Breast epithelium (tissue), 4 donors: ENCODE data around the gene AHNAK. TPM values are rescaled to one million over a fixed set of nuclear protein-coding genes. Genes with fewer than 3 reads are reported as not detected.

Experiments
- DNase-seq, 2 donors: peaks; one replicate each; pipeline ENCODE4 v3.0.0-alpha.2; 2019; ENCODE audit warnings: low spot score in 2 of 2
- H3K27ac ChIP-seq, 2 donors: fragments of 200-600 bp; sonication (generic) in 1 of 2; one replicate each; pipeline ENCODE4 v1.5.1; 2016 to 2019; ENCODE audit warnings: mild to moderate bottlenecking in 1 of 2
- H3K27me3 ChIP-seq, 2 donors: fragments of 200-600 bp; sonication (generic) in 1 of 2; one replicate each; pipeline versions ENCODE4 v1.5.1 to v1.6.0; 2017 to 2019; ENCODE audit warnings: control low read depth in 1 of 2, mild to moderate bottlenecking in 1 of 2
- H3K36me3 ChIP-seq: fragments of 200-600 bp; one replicate; pipeline ENCODE4 v1.5.1; 2019
- H3K4me1 ChIP-seq, 2 donors: fragments of 200-600 bp; sonication (generic); one replicate each; pipeline ENCODE4 v1.5.1; 2016 to 2019; ENCODE audit warnings: control low read depth in 1 of 2
- H3K4me3 ChIP-seq, 3 donors: fragments of 200-600 bp; sonication (generic); 1 replicate in 2 of 3; 2 replicates in 1 of 3; pipeline ENCODE4 v1.5.1; 2016 to 2019; ENCODE audit warnings: mild to moderate bottlenecking in 3 of 3, moderate library complexity in 2 of 3
- H3K9me3 ChIP-seq, 2 donors: fragments of 200-600 bp; sonication (generic) in 1 of 2; one replicate each; pipeline ENCODE4 v1.5.1; 2016 to 2019; ENCODE audit warnings: control low read depth in 1 of 2
- CTCF ChIP-seq, 3 donors: fragments of 450-650 bp; IDR thresholded peaks; one replicate each; pipeline ENCODE4 v1.5.1; 2016 to 2017; ENCODE audit warnings: antibody characterized with exemption in 3 of 3, mild to moderate bottlenecking in 3 of 3, moderate library complexity in 3 of 3
- POLR2A ChIP-seq: fragments of 450-650 bp; IDR thresholded peaks from one replicate; pipeline ENCODE4 v1.6.1; 2016; ENCODE audit warnings: antibody characterized with exemption, mild to moderate bottlenecking, moderate library complexity
- POLR2AphosphoS5 ChIP-seq, 3 donors: sonication (generic); formaldehyde crosslinking; IDR thresholded peaks; one replicate each; pipeline ENCODE4 v1.6.1; 2017; ENCODE audit warnings: antibody characterized with exemption in 3 of 3
- intact Hi-C: fragments of 100-400 bp; cut with DNase I; formaldehyde crosslinking; loops from one replicate; pipeline ENCODE4 v1.15.1; 2023; ENCODE audit warnings: low total_unique reads
- total RNA-seq, 3 donors: library from RNA; depleted of rRNA; stranded (reverse); fragments of >200 nt; gene quantifications; one replicate each; pipeline ENCODE4 v1.1.0, GENCODE V29; 2016

The AHNAK gene
- 1,000 to 10,000 TPM in 2 of 3 donors, 100 to 1,000 TPM in 1; 636 to 1,393 (median 1,040) TPM for total RNA-seq

GRCh38 chr11:62546244-62546928, at the start of gene AHNAK:
TSS of gene AHNAK (minus strand) at chr11:62546806. CDS start at chr11:62536098, 10,708 bp downstream.
- Histone ChIP-seq H3K27me3 (no peaks in the 10 kb centered on the region), H3K4me1 (peaks cover 13 to 32% of the 10 kb centered on the region in 2 donors), H3K27ac (peak within 1 kb of the TSS; percentile 96 to 99), H3K4me3 (peak within 1 kb of the TSS; percentile 98 to 100 (median 98)), H3K9me3 (no peaks in the 10 kb centered on the region), H3K36me3 (no peaks in the 10 kb centered on the region)
- DNase-seq: peak; percentile 89 to 93
- intact Hi-C loops: loop anchor here (10.0 kb wide), 1 partner anchor 122 kb away; no protein-coding TSS in a partner anchor
- peak; percentile 71 to 93 (median 87) for TF ChIP-seq POLR2AphosphoS5 (IDR thresholded peaks at IDR 0.05)
- TF ChIP-seq CTCF (IDR thresholded peaks at IDR 0.05): peak in 1 of 3 donors; percentile 5
- no peak for TF ChIP-seq POLR2A

- peaks cover 15% of the 10 kb centered on the region for H3K36me3 ChIP-seq
- no peaks in the 10 kb centered on the region for H3K9me3 ChIP-seq
- DNase-seq: no peak
- H3K4me3 ChIP-seq: no peak overlapping the region
- no peak overlapping the region for H3K27ac ChIP-seq
- TF ChIP-seq POLR2AphosphoS5 (IDR thresholded peaks at IDR 0.05) (no peak), CTCF (IDR thresholded peaks at IDR 0.05) (no peak), POLR2A (no peak)
- peaks cover 3 to 23% of the 10 kb centered on the region in 2 donors for H3K4me1 ChIP-seq
- intact Hi-C loops: no loop called here
- no peaks in the 10 kb centered on the region for H3K27me3 ChIP-seq
Measured at GRCh38 chr11:62595124-62595523, 48.5 kb upstream of the AHNAK start.

- Histone ChIP-seq H3K4me3 (no peak overlapping the region), H3K4me1 (peaks cover 0 to 20% of the 10 kb centered on the region in 2 donors), H3K9me3 (no peaks in the 10 kb centered on the region), H3K27ac (peak overlapping the region in 1 of 2 donors; percentile 48), H3K36me3 (peaks cover 15% of the 10 kb centered on the region), H3K27me3 (no peaks in the 10 kb centered on the region)
- intact Hi-C loops: no loop called here
- TF ChIP-seq POLR2AphosphoS5 (IDR thresholded peaks at IDR 0.05): peak in 2 of 3 donors; percentile 20 to 32
- no peak for TF ChIP-seq POLR2A
- TF ChIP-seq CTCF (IDR thresholded peaks at IDR 0.05): peak in 2 of 3 donors; percentile 26 to 41
- peak in 1 of 2 donors; percentile 73 for DNase-seq
Measured at GRCh38 chr11:62593434-62594044, 46.9 kb upstream of the AHNAK start.

GRCh38 chr11:62592989-62593421, 46.4 kb upstream of the AHNAK start:
- TF ChIP-seq CTCF (IDR thresholded peaks at IDR 0.05) (no peak), POLR2AphosphoS5 (IDR thresholded peaks at IDR 0.05) (no peak), POLR2A (no peak)
- H3K27ac ChIP-seq: peak overlapping the region; percentile 97 to 98
- H3K27me3 ChIP-seq: no peaks in the 10 kb centered on the region
- intact Hi-C loops: no loop called here
- no peak overlapping the region for H3K4me3 ChIP-seq
- DNase-seq: no peak
- no peaks in the 10 kb centered on the region for H3K9me3 ChIP-seq
- peaks cover 15% of the 10 kb centered on the region for H3K36me3 ChIP-seq
- peaks cover 0 to 20% of the 10 kb centered on the region in 2 donors for H3K4me1 ChIP-seq
